Ovary (tissue), 9 donors: ENCODE results near the gene CERCAM. TPM values are rescaled to one million over a fixed set of nuclear protein-coding genes. Genes with fewer than 3 reads are reported as not detected.

Source experiments
- DNase-seq, 5 donors: peaks; one replicate each; pipeline ENCODE4 v3.0.0-alpha.2; 2019 to 2020
- H3K27ac ChIP-seq, 2 donors: fragments of 200-600 bp; one replicate each; pipeline versions ENCODE4 v1.5.1 to v1.8.0; 2019 to 2022
- H3K27me3 ChIP-seq: fragments of 200-600 bp; one replicate; pipeline ENCODE4 v1.8.0; 2022
- H3K36me3 ChIP-seq: fragments of 200-600 bp; sonication (generic); one replicate; pipeline ENCODE4 v1.5.1; 2019
- H3K4me1 ChIP-seq: one replicate; pipeline ENCODE4 v1.8.1; 2013; ENCODE audit warnings: mild to moderate bottlenecking, moderate library complexity; ENCODE audit not compliant: insufficient read depth
- H3K4me3 ChIP-seq: fragments of 200-600 bp; sonication (generic); one replicate; pipeline ENCODE4 v1.5.1; 2017
- H3K9me3 ChIP-seq, 2 donors: fragments of 200-600 bp in 1 of 2; sonication (generic) in 1 of 2; one replicate each; pipeline versions ENCODE4 v1.5.1 to v1.8.1; 2013 to 2019; ENCODE audit warnings: mild to moderate bottlenecking in 1 of 2, moderate library complexity in 1 of 2
- EP300 ChIP-seq: sonication (generic); formaldehyde crosslinking; IDR thresholded peaks from one replicate; pipeline ENCODE4 v1.6.1; 2017; ENCODE audit warnings: antibody characterized with exemption
- POLR2A ChIP-seq: fragments of 450-650 bp; IDR thresholded peaks from one replicate; pipeline ENCODE4 v1.6.1; 2017; ENCODE audit warnings: antibody characterized with exemption, mild to moderate bottlenecking, moderate library complexity
- WGBS, 3 donors: extraction: QIAGEN DNeasy Blood & Tissue Kit in 1 of 3; methylation state at CpG; one replicate each; pipeline versions ENCODE4 v1.1.5 to v1.1.7; 2013 to 2017; 5-methylcytosine and 5-hydroxymethylcytosine counted together
- intact Hi-C, 4 donors: fragments of 100-400 bp; cut with DNase I; formaldehyde crosslinking; loops; one replicate each; pipeline versions ENCODE4 v1.11.0 to v1.15.1; 2022 to 2023
- polyA plus RNA-seq, 2 donors: library from polyadenylated mRNA; stranded (reverse); fragments of 200-250 nt in 1 of 2; fragments of 350-450 nt in 1 of 2; fragmentation: Illumina TruSeq in 1 of 2; extraction: RNeasy Lipid Tissue Mini Kit (QIAGEN cat#74804) in 1 of 2; gene quantifications; one replicate each; pipeline ENCODE4 v1.2.3, GENCODE V29; 2013 to 2014
- total RNA-seq, 7 donors: library from RNA; depleted of rRNA in 2 of 7; stranded (reverse); fragments of >200 nt in 2 of 7; fragmentation: NEBNext Ultra II Directional in 3 of 7; extraction: Animal tissue kit (Norgen Biotek cat#: 25700) in 3 of 7; gene quantifications; one replicate each; pipeline versions ENCODE4 v1.1.0 to v1.2.4, GENCODE V29; 2016 to 2023
- TF ChIP-seq, protein P1 (sequence below), 3 donors: fragments of 450-650 bp in 2 of 3; fragments of 200-600 bp in 1 of 3; IDR thresholded peaks; one replicate each; pipeline versions ENCODE4 v1.5.1 to v1.8.0; 2016 to 2022; ENCODE audit warnings: antibody characterized with exemption in 3 of 3, mild to moderate bottlenecking in 1 of 3
- donor health status: DM: no; HTN: no; CAD: no; lungs with moderate emphysema.
- donor health status: DM: no; HTN: no; CAD: no.
- donor health status: Bipolar disorder and iron deficiency.
- donor health status: DM: yes; HTN: yes; CAD: no.
- donor health status: DM: no; HTN: no; CAD: no.
- donor health status: DM: yes; HTN: yes; CAD: no.

CERCAM gene
- total and polyA plus RNA-seq, 9 donors = 19.6 to 63.9 (median 38.1) TPM

DNA sequence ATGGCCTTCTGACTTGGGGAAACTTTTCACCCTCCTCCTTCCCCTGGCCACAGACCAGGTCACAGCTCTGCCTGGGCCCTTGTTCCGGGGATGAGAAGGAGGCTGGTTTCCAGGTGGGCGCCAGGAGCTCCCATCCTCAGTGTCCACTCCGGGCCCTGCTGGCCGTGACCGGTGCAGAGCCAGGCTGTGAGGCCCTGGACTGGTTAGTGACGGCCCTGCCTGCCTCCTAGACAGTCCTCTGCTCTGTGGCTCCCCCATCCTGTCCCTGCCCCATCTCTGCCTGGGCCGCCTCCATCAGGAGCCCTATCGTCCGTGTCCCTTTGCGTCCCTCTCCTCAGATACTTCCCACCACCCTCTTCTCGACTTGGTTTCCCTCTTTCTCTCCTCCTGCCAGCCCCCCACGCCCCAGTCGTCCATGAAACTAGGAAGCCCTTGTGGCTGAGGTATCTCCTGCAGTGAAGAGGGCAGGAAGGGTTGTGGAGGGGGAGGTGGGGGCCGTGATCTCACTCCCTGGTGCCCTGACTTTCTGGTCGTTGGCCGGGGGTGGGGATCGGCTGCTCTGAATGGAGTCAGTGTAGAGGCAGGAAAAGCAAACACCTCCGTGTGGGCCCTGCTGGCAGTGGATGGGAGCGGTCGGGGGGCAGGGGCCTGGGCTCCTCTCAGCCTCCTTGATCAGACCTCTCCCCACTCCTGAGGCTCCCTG is 15.4 kb upstream of the CERCAM start:
- TF ChIP-seq POLR2A = no peak
- intact Hi-C loops = no loop called here
- no peak for DNase-seq
- Histone ChIP-seq H3K27me3 (no peaks in the 10 kb centered on the region), H3K4me3 (no peak overlapping the region), H3K4me1 (no peaks in the 10 kb centered on the region), H3K36me3 (no peaks in the 10 kb centered on the region), H3K9me3 (no peaks in the 10 kb centered on the region), H3K27ac (no peak overlapping the region)
- WGBS, 3 donors = 54 to 60% (median 55%) methylated on average over 20 of the region's 20 CpGs

DNA sequence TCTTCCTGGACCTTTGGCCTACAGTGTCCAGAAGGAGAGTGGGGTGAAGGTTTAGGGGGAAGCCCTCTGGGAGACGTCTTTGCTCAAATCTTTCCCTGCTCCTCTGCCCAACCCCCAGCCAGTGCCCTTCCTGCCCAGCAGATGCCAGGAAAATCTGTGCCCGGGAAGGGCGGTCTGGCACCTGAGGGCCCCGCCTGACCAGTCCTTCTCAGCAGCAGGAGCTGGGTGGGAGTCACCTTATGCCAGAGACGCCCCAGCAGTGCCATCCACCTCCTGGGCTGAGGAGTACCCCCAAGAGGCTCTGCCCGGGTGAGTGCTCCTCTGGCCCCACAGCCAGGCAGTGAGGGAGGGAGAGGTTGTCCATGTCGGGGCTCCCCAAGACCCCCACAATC is 14.9 kb upstream of the CERCAM start:
- intact Hi-C loops = no loop called here
- no peaks in the 10 kb centered on the region for H3K36me3 ChIP-seq
- no peaks in the 10 kb centered on the region for H3K9me3 ChIP-seq
- TF ChIP-seq POLR2A = no peak
- H3K4me1 ChIP-seq = no peaks in the 10 kb centered on the region
- no peak overlapping the region for H3K4me3 ChIP-seq
- H3K27me3 ChIP-seq = no peaks in the 10 kb centered on the region
- no peak for DNase-seq
- whole genome bisulfite sequencing, 3 donors = 64 to 67% (median 67%) methylated on average over 7 of the region's 7 CpGs
- no peak overlapping the region for H3K27ac ChIP-seq

DNA sequence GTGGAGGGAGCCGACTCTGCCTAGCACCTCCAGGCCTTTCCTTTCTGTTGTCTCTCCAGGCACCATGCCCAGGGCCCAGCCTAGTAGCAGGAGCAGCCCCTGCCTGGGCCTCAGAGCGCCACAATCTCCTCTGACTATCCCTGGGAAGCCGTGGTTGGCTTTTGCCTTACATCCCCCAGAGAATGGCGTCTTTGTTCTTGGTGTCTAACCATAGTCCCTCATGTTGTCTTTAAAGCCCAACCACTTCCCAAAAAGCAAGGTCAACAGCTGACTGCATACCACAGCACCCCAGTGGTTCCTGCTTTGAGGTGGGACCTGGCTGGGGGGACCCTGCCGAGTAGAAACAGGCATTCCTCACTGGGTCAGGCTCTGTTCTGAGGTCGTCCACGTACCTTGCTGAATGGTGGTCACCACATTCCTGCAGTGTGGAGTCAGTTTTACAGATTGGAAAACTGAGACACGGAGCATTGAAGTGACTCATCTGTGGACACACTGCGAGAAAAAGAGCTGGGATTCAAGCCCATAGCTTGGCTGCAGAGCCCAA is 13.7 kb upstream of the CERCAM start:
- TF ChIP-seq, protein P1, sequence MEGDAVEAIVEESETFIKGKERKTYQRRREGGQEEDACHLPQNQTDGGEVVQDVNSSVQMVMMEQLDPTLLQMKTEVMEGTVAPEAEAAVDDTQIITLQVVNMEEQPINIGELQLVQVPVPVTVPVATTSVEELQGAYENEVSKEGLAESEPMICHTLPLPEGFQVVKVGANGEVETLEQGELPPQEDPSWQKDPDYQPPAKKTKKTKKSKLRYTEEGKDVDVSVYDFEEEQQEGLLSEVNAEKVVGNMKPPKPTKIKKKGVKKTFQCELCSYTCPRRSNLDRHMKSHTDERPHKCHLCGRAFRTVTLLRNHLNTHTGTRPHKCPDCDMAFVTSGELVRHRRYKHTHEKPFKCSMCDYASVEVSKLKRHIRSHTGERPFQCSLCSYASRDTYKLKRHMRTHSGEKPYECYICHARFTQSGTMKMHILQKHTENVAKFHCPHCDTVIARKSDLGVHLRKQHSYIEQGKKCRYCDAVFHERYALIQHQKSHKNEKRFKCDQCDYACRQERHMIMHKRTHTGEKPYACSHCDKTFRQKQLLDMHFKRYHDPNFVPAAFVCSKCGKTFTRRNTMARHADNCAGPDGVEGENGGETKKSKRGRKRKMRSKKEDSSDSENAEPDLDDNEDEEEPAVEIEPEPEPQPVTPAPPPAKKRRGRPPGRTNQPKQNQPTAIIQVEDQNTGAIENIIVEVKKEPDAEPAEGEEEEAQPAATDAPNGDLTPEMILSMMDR (IDR thresholded peaks at IDR 0.05) = no peak
- TF ChIP-seq POLR2A (no peak), EP300 (no peak)
- Histone ChIP-seq H3K36me3 (no peaks in the 10 kb centered on the region), H3K9me3 (no peaks in the 10 kb centered on the region), H3K27ac (no peak overlapping the region), H3K27me3 (no peaks in the 10 kb centered on the region), H3K4me3 (no peak overlapping the region), H3K4me1 (no peaks in the 10 kb centered on the region)
- WGBS, 3 donors = 60 to 73% (median 63%) methylated on average over 9 of the region's 9 CpGs
- no peak for DNase-seq
- intact Hi-C loops = no loop called here

DNA sequence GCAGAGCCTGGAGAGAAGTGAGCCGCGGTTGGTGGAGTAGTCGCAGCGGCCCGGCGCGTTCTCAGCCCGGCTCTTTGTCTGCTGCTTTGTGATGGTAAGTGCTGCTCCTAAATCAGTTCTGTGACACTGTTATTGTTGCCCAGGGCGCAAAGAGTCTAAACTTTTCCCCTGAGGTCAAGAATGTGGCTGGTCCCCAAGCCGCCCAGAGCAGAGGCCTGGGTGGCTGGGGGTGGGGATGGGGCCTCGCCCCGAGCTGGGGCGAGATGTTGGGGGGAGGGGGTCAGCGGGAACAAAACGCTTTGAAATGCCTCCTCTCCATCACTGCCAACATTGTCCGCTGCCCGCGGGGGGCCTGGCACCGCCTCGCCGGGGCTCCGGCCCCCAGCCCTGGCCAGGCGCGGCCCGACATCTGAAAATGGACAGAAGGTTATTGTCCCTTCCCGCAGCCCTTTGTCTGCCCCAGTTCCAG is 11.7 kb upstream of the CERCAM start:
- H3K36me3 ChIP-seq = no peaks in the 10 kb centered on the region
- no peak for DNase-seq
- TF ChIP-seq EP300 (no peak), POLR2A (no peak)
- TF ChIP-seq, protein P1 (IDR thresholded peaks at IDR 0.05) = no peak
- H3K4me3 ChIP-seq = no peak overlapping the region
- no peaks in the 10 kb centered on the region for H3K27me3 ChIP-seq
- H3K4me1 ChIP-seq = no peaks in the 10 kb centered on the region
- WGBS, 3 donors = 42 to 51% (median 47%) methylated on average over 23 to 26 of the region's 26 CpGs
- intact Hi-C loops = no loop called here
- H3K27ac ChIP-seq = no peak overlapping the region
- H3K9me3 ChIP-seq = no peaks in the 10 kb centered on the region

DNA sequence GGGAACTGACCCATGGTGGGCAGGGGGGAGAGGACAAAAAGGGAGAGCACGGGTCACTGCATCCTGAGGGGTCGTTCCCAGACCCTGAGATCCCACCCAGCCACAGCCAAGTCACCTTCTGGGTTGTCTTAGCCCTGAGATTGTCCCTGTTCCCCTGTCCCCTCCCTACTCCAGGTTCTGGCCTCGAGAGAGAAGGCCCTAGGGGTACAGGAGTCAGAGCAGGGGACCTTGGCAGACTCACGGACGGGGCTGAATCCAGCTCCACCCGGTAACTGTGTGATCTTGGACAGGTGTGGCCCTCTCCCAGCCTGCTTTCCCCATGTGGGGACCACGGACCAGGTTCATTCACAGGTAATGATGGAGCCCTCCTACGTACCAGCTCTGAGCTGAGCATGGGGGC is 11.2 kb upstream of the CERCAM start:
- H3K27ac ChIP-seq = no peak overlapping the region
- no peak for DNase-seq
- TF ChIP-seq EP300 = no peak
- TF ChIP-seq, protein P1 (IDR thresholded peaks at IDR 0.05) = no peak
- no peak for TF ChIP-seq POLR2A
- no peaks in the 10 kb centered on the region for H3K27me3 ChIP-seq
- H3K4me3 ChIP-seq = no peak overlapping the region
- H3K36me3 ChIP-seq = no peaks in the 10 kb centered on the region
- H3K4me1 ChIP-seq = no peaks in the 10 kb centered on the region
- WGBS, 3 donors = 63 to 66% (median 65%) methylated on average over 6 to 8 of the region's 8 CpGs
- H3K9me3 ChIP-seq = no peaks in the 10 kb centered on the region
- intact Hi-C loops = no loop called here
